Measurements from ENCODE around the gene MRGPRE.

DNA sequence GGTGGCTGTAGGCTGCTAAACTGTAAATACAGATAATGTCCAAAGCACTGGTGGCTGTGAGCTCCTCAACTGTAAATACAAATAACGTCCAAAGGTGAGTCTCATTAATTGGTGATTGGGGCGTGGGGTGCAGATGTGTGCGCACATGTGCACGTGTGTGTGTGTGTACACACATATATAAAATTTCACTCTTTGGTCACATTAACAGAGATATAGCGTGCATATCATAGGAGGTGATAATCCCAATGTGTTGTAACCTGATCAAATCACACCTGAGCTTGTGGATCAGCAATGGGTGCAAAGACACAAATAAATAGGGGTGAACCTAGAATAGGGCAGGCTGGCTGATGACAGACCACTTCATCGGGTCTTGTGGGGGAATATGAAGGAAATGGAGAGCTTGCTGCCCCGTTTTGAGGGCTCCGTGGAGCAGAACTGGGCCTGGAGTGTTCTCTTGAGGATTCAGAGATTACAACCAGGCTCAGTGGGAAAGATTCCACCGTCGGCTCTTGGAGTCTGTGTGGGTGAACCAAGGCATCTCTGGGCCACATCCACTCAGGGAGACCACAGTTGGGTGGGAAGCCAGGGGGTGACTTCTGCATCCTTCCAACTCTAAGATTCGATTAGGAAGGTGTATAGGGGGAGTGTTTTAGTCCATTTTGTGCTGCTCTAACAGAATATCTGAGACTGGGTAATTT lies 42.2 kb downstream of the MRGPRE start:
- TF ChIP-seq, protein P1, sequence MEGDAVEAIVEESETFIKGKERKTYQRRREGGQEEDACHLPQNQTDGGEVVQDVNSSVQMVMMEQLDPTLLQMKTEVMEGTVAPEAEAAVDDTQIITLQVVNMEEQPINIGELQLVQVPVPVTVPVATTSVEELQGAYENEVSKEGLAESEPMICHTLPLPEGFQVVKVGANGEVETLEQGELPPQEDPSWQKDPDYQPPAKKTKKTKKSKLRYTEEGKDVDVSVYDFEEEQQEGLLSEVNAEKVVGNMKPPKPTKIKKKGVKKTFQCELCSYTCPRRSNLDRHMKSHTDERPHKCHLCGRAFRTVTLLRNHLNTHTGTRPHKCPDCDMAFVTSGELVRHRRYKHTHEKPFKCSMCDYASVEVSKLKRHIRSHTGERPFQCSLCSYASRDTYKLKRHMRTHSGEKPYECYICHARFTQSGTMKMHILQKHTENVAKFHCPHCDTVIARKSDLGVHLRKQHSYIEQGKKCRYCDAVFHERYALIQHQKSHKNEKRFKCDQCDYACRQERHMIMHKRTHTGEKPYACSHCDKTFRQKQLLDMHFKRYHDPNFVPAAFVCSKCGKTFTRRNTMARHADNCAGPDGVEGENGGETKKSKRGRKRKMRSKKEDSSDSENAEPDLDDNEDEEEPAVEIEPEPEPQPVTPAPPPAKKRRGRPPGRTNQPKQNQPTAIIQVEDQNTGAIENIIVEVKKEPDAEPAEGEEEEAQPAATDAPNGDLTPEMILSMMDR (IDR thresholded peaks at IDR 0.05), result no peak
- no peak for TF ChIP-seq ZFX (IDR thresholded peaks at IDR 0.05; ENCODE audit: borderline replicate concordance)

Measured in 22Rv1 (cell line).